GM19035 (cell line): ENCODE results near the gene PDK2.

ENCODE experiments used
- ATAC-seq: cut with Tn5 transposase; IDR thresholded peaks from one replicate; pipeline ENCODE4 v1.9.1; 2021; ENCODE audit not compliant: unreplicated experiment

The PDK2 gene

GRCh38 chr17:50148226-50149090 lies 53.3 kb downstream of the PDK2 start:
- peak; percentile 37 for ATAC-seq

- peak; percentile 8 for ATAC-seq
Measured at GRCh38 chr17:50149091-50149416, 53.9 kb downstream of the PDK2 start.

DNA sequence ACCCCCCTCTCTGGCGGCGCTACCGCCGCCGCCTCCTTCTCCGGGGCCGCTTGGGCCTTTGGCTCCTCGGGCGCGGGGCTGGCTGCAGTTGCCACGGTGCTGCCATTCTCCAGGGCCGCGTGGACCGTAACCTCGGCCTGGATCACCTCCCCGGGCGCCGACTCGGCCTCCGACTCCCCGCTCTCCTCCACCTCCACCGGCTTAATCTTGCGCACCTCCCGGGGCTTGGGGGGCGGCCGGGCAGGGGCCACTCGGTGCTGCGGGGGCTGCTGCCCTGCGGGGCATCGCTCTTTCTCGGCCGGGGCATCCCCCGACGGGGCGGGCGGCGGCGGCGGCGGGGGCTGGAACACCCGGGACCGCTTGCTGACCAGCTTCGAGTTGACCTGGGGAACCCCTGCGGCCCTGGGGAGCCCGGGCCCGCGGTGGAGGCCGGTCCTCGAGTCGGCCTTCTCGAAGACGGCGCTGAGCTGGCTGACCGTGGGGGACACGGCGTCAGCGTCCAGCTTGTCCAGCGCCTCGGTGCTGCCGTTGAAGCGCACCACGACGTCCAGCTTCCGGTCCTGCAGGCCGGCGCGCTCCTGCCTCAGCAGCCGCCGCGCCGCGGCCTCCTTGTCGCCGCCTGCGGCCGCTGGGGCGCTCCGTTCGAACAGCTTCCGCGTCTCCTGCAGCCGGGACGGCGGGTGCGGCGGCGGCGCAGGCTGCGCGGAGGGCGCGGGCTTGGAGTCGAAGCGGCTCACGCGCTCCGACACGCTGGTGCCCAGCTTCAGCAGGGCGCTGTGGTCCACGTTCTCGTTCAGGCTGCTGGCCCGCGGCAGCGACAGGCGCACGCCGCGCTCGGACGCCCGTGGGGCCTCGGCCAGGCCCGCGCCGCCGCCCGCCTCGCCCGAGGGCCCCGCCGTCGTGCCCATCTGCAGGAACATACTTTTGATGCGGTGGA lies 54.5 kb downstream of the PDK2 start:
- ATAC-seq = no peak

GRCh38 chr17:50150354-50151040 lies 55.3 kb downstream of the PDK2 start, which contains the start of gene PPP1R9B:
TSS of gene PPP1R9B (minus strand) at chr17:50150677. CDS start at chr17:50150513, 164 bp downstream.
- ATAC-seq = no peak

DNA sequence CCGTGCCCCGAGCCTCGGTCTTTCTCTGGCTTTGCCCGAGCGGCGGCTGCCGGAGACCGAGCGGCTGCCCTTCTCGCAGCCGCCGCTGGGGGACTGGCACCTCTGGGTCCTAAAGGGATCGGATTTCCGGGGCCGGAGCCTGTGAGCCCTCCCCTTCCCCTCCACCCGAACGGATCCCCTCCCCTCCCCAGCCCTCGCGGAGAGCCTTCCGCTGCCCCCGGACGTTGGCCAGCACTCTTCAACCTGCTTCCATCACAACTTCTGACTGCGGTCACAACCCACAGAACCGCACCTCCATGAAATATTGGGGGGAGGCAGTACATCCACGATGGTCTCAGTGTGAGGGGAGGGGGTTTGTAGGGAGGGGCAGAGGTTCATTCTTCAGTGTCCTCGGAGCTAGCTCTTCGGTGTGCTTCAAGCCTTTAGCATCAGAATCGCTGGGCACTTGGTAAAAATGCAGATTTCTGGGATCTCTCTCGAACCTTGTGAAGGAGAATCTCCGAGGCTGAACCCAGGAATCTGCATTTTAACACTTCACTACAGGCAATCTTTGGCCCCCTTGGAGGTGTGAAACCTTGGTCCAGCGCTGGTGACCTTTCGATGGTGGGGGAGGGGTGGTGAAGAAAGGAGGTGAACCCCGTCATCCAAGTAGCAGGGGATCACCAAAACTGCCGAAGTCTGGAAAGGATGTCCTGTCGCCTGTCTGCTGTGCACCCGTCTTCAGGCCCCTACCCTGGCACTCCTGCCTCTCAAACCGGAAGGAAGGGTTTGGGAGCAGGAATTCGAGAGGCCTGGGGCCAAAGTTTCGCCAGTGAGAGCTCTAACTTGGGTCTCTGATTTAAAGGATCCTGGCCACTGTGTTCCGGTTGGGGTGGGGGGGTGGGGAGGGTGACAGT lies 56.1 kb downstream of the PDK2 start:
- peak; percentile 31 for ATAC-seq

- ATAC-seq = no peak
Measured at GRCh38 chr17:50151937-50152547, 56.9 kb downstream of the PDK2 start.

DNA sequence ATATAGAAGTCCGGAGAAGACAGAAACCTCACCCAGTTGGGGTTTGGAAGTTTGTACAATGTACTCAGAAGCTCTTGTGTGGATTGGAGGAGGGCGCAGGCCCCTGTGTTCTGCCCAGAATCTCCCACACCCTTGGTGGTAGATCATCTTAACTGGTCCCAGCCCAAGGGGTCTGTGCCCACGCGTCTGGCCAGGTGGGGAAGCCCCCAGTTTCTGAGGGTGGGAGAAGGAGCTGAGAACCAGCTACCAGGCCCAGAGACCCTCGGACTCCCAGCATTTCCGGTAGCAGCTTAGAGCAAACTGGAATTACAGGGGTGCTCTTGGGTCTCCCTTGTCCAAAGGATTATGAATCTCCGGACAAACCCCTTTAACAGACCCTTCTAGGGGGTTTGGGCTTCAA lies 57.6 kb downstream of the PDK2 start:
- no peak for ATAC-seq

GRCh38 chr17:50153650-50154575 lies 58.8 kb downstream of the PDK2 start:
- no peak for ATAC-seq

DNA sequence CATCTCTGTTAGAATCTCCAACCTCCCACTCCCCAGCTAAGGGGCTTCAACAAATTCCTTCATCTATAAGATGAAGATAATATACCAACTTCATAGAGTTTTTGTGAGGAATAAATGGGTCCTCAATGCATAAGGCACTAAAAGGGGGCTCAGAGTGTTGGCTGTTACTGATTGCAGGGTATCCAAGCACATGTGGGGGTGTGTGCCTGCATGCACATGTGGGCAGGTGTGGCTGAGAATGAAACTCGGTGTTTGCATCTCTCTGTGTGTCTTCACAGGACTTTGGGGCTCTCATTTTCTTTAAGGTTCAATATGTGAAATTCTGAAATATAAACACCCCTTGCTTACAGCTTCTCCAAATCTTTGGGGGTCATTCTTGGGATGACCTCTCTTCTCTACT lies 59.5 kb downstream of the PDK2 start:
- no peak for ATAC-seq

GRCh38 chr17:50155115-50155819 lies 60.1 kb downstream of the PDK2 start:
- ATAC-seq = no peak

DNA sequence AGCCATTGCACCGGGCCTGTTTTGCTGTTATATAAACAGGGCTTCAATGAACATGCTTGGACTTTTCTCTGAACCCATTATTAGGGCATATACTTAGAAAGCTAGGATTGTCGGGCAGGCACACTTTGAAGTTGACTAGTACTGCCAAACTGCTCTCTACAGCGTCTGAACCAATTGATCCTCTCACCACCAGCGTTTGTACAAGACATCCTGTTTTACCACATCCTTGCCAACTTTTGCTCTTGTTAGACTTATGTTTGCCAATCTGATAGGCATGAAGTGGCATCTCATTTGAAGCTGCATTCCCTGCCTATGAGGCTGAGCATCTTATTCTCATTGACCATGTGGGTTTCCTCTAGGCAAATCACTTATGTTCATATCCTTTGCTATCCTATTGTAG lies 62.7 kb downstream of the PDK2 start:
- ATAC-seq = no peak

DNA sequence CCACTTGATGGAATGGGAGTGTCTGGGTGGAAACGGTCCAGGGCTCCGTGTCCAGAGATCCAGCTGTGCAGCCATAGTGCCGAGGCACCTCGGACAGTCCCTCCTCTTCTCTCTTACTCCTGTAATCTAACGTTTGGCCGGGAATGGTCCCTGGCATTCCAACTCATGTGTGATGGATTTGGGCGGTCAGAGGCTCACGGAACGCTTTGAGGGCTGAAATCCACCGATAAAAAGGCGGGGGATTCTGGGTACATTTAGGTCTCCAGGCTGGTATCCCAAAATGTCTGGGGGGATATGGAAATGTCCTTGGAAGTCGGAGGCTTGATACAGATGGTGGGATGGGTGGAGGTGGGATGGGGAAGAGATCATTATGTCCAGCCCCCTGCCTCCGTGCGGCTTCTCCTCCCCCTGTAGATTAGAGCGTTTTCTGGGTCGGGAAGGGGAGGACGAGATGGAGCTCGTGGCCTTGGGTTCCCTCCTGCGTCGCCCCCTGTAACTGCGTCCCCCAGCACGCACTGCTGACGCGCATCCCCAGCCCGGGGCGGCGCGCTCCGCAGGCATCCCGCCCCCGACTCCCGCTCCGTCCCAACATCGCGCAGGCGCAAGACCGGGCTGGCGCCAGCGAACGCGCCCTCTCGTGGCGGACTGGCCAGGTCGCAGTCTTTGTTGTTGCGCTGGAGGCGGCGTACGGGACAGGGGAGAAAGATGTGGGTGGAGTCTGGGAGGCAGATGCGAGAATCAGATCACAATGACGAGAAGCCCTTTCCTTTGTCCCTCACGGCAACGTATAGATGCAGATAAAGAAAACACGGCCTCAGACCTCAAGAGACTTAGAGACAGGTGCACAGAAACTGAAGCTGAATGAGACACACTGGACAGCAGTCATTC lies 66.1 kb downstream of the PDK2 start:
- peak; percentile 87 for ATAC-seq
